ENCODE data around the gene RHEB.

- no peak for TF ChIP-seq GATA2 (IDR thresholded peaks at IDR 0.05; ENCODE audit: low read depth, low read length)
- TF ChIP-seq GATA3 (IDR thresholded peaks at IDR 0.05; ENCODE audit: low read depth, low read length): no peak
Observed at GRCh38 chr7:151540146-151540545, 20.5 kb upstream of the RHEB start.
